Esophagus squamous epithelium (tissue), 4 donors: ENCODE data around the gene GAREM2.

Source experiments
- CTCF ChIP-seq, 6 experiments: fragments of 450-650 bp in 4 of 6; fragments of 200-600 bp in 2 of 6; sonication (generic) in 2 of 6; IDR thresholded peaks; one replicate each; pipeline ENCODE4 v1.5.1; 2016 to 2019; ENCODE audit warnings: antibody characterized with exemption in 6 of 6, mild to moderate bottlenecking in 4 of 6, moderate library complexity in 4 of 6
- POLR2A ChIP-seq, 4 donors: fragments of 450-650 bp; IDR thresholded peaks; one replicate each; pipeline ENCODE4 v1.6.1; 2017; ENCODE audit warnings: antibody characterized with exemption in 4 of 4, mild to moderate bottlenecking in 4 of 4, moderate library complexity in 3 of 4

GRCh38 chr2:26165403-26165802 is 7.5 kb upstream of the GAREM2 start:
- TF ChIP-seq CTCF (IDR thresholded peaks at IDR 0.05) (no peak), POLR2A (IDR thresholded peaks at IDR 0.05) (no peak)
